NCI-H1930 (cell line): ENCODE results near the gene SPIRE2.
"Not testable (repeated sequence)": the region's sequence is repeated elsewhere in the genome, so short reads cannot be mapped to it uniquely, and the experiment has no call there.

Experiments
- DNase-seq, 2 experiments: peaks; one replicate each; lab custom pipeline; 2025; lab: John Stamatoyannopoulos, UW

SPIRE2 gene

GRCh38 chr16:89867918-89868317, 39.6 kb downstream of the SPIRE2 start:
- DNase-seq = no peak

GRCh38 chr16:89869911-89870310, 41.6 kb downstream of the SPIRE2 start:
- DNase-seq = no peak

DNA sequence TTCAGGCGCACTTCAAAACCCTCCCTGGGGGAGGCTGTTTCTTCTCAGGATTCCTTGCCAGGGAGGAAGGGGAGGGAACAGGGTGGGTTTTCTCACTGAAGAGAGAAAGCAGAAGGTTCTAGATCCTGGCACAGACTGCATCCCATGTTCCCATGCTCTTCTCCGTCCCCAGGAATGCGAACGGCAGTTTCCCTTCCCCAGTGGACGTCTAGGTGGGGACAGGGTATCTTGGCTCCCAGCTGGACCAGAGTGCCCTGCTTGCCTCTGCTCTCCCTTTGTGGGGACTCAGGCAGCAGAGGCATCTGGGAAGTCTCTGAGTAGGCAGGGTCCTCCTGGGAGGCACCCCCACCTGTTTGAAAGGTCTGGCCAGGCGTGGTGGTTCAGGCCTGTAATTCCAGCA, 42.2 kb downstream of the SPIRE2 start:
- no peak for DNase-seq

DNA sequence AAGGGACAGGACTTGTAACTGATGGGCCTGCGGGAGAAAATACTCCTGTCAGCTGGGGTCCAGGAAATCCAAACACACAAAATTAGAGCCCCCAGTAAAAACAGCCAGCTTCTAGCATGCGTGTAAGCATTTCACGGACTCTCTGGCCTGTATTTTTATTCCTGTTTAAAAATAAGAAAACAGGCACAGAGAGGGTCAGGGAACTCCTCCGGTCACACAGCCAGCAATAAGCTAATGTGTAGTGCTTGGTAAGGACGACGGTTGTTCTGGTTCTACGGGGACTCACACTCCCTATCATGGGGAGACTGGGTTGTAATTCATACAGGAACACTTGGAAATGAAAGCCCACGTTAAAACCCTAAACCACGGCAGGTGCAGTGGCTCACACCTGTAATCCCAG, 43.6 kb downstream of the SPIRE2 start:
- DNase-seq = no peak

- DNase-seq = peak; percentile 58 to 81
Observed at GRCh38 chr16:89873109-89873971, 45.1 kb downstream of the SPIRE2 start, which contains the start of gene TCF25. Gene TCF25, plus strand, starts transcription at chr16:89873592. Its CDS starts 76 bp downstream, at chr16:89873668.

DNA sequence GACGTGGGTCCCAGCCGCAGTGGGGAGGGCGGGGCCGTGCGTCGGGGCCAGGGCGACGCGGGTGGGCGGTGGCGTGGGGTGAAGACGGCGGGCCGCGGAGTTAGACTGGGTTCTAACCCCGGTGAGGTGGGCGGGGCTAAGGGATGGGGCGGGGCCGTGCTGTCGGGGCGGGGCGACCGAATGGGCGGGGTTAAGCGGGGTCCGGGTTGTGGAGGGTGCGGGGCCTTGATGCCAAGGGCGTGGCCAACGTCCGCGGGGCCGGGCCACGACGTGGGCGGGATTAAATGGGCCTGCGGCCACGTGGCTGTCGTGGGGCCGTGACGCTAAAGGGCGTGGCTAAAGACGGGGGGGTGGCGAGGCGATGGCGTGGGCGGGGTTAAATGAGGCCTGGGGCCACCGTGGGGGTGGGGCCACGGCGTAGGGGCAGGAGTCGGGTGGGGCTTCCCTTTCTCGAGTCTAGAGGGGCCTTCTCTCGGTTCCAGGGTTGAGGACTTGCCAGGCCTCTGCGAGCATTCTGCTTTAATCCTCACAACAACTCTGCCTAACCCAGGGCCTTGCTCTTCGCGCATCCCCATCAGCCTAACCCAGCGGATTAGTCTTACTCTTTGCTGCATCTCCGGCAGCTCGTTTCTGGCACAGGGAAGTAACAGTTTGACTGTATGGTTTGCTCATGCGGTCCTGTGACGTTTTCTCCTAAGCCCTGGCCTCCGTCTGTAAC, 45.9 kb downstream of the SPIRE2 start:
- DNase-seq = peak; percentile 71 to 73

GRCh38 chr16:89879123-89879522, 50.8 kb downstream of the SPIRE2 start:
- DNase-seq = not testable (repeated sequence)

DNA sequence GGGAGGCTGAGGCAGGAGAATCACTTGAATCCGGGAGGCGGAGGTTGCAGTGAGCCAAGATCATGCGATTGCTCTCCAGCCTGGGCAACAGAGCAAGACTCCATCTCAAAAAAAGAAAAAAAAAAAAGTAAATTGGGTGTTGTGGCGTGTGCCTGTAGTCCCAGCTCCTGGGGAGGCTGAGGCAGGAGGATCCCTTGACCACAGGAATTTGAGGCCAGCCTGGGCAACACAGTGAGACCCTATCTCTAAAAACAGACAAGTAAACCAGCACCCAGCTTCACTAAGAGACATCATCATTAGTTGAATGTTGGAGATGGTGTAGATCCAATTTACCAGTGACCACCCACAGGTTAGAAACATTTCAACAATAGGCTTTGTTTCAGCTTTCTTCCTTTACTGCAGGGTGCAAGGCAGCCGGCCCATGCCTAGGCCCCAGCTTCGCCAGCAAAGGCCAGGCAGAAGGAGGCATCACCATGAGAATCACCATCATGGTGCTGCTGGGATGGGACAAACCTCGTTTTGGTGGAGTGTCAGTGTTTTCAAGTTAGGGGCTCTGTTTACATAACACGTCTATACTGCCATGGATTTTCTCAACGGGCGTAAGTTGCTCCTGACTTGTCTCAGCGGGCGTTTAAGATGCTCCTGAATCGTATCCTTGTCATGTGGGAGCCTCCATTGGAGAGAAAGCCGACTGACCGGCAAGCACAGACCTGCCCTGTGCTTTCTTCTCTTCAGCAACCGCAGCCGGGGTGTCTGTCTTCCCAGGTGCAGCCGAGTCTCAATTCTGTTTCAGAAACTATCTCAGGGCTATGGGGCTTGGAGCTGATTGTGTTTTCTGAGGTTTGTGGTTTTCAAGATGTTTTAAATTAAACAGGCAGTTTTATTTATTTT, 52.4 kb downstream of the SPIRE2 start:
- DNase-seq = no peak

DNA sequence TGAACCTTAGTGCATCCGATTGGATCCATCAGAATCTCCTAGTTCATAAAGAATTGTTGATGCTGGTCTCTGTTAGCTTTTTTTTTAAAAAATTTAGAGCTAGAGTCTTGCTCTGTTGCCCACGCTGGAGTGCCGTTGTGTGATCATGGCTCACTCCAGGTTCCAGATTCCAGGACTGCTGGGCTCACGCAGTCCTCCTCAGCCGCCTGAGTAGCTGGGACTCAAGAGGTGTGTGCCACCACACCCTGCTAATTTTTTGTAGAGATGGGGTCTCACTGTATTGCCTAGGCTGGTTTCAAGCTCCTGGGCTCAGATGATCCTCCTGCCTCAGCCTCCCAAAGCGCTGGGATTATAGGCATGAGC, 53.1 kb downstream of the SPIRE2 start:
- no peak for DNase-seq

- DNase-seq = no peak
Observed at GRCh38 chr16:89883346-89884040, 55.2 kb downstream of the SPIRE2 start.

- DNase-seq = no peak
Observed at GRCh38 chr16:89884041-89884421, 55.8 kb downstream of the SPIRE2 start.

- no peak for DNase-seq
Observed at GRCh38 chr16:89887243-89887642, 59.0 kb downstream of the SPIRE2 start.

- DNase-seq = no peak
Observed at GRCh38 chr16:89890200-89890599, 61.9 kb downstream of the SPIRE2 start.

GRCh38 chr16:89890886-89891657, 62.8 kb downstream of the SPIRE2 start:
- DNase-seq = no peak

- no peak for DNase-seq
Observed at GRCh38 chr16:89892055-89892630, 63.9 kb downstream of the SPIRE2 start.

GRCh38 chr16:89892635-89893034, 64.4 kb downstream of the SPIRE2 start:
- no peak for DNase-seq

GRCh38 chr16:89893642-89894548, 65.6 kb downstream of the SPIRE2 start:
- DNase-seq = no peak

DNA sequence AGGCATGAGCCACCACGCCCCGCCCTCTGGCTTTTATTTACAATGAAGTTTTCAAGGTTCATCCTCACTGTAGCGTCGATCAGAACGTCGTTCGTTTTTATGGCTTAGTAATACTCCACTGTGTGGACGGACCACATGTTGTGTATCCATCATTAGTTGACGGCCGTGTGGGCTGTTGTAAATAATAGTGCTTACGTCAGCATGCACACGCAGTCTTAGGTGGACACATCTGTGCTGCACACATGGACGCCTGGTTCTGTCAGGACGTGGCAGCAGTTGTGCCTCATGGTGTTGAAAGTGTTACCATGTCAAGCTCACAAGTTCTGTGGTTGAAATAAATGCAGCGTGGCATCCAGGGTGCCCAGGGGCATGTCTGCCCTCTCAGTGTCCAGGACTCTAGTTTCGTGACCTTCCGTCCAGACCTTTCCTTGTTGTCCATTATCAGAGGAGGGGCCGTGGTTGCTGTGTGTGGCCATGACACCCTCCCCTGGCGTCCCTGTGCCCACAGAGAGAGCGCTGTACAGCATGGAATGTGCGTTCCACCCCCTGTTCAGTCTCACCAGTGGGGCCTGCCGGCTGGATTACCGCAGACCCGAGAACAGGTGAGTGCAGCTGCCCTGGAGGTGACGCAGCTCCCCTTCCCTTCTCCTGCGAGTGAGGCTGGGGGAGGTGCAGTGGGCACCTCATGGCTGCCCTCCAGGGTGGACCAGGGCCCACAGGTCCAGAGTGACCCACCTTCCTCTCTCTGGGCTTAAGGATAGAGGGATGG, 67.4 kb downstream of the SPIRE2 start:
- DNase-seq = no peak

- DNase-seq = no peak
Observed at GRCh38 chr16:89897204-89897603, 68.9 kb downstream of the SPIRE2 start.
